Stomach (tissue), 4 donors: ENCODE data around the gene ZCCHC7.

Experiments used
- CTCF ChIP-seq, 7 experiments: fragments of 450-650 bp in 4 of 7; fragments of 200-600 bp in 3 of 7; sonication (generic) in 3 of 7; IDR thresholded peaks; one replicate each; pipeline ENCODE4 v1.5.1; 2016 to 2019; ENCODE audit warnings: antibody characterized with exemption in 7 of 7, control low read depth in 2 of 7, mild to moderate bottlenecking in 1 of 7
- POLR2A ChIP-seq, 4 donors: fragments of 450-650 bp; IDR thresholded peaks; one replicate each; pipeline ENCODE4 v1.6.1; 2016; ENCODE audit warnings: antibody characterized with exemption in 4 of 4, control low read depth in 2 of 4, mild to moderate bottlenecking in 1 of 4, moderate library complexity in 1 of 4

GRCh38 chr9:37083654-37084053 lies 36.7 kb upstream of the ZCCHC7 start:
- TF ChIP-seq POLR2A (IDR thresholded peaks at IDR 0.05) (no peak), CTCF (IDR thresholded peaks at IDR 0.05) (no peak)
